Psoas muscle (tissue), 8 donors: ENCODE results near the gene DDTL. TPM values are rescaled to one million over a fixed set of nuclear protein-coding genes. Genes with fewer than 3 reads are reported as not detected.

Experiments
- ATAC-seq, 4 donors: fragments of 200-7000 bp; cut with Tn5 transposase; one replicate each; pipeline ENCODE4 v1.9.1; 2020; ENCODE audit warnings: moderate library complexity in 3 of 4, mild to moderate bottlenecking in 2 of 4
- DNase-seq, 2 donors: peaks; one replicate each; pipeline ENCODE4 v3.0.0-alpha.2; 2020
- H3K27ac ChIP-seq: fragments of 200-600 bp; one replicate; pipeline ENCODE4 v1.8.0; 2022
- H3K27me3 ChIP-seq, 3 donors: fragments of 200-600 bp in 1 of 3; one replicate each; pipeline versions ENCODE4 v1.6.1 to v1.8.0; 2013 to 2022; ENCODE audit warnings: low read length in 2 of 3, mild to moderate bottlenecking in 2 of 3, moderate library complexity in 1 of 3; ENCODE audit not compliant: insufficient read depth in 3 of 3
- H3K36me3 ChIP-seq, 2 donors: fragments of 200-600 bp in 1 of 2; one replicate each; pipeline versions ENCODE4 v1.6.1 to v1.8.0; 2013 to 2022; ENCODE audit warnings: low read depth in 1 of 2, mild to moderate bottlenecking in 1 of 2, moderate library complexity in 1 of 2; ENCODE audit not compliant: insufficient read depth in 1 of 2
- H3K4me1 ChIP-seq: fragments of 200-600 bp; one replicate; pipeline ENCODE4 v1.8.0; 2022
- H3K4me3 ChIP-seq: fragments of 200-600 bp; one replicate; pipeline ENCODE4 v1.8.0; 2022; ENCODE audit warnings: mild to moderate bottlenecking
- H3K9me3 ChIP-seq: fragments of 200-600 bp; one replicate; pipeline ENCODE4 v1.8.0; 2022
- WGBS, 3 donors: extraction: QIAGEN DNeasy Blood & Tissue Kit; methylation state at CpG; one replicate each; pipeline versions ENCODE4 v1.1.6 to v1.1.7; 2013; 5-methylcytosine and 5-hydroxymethylcytosine counted together
- intact Hi-C, 2 donors: fragments of 100-400 bp; cut with DNase I; formaldehyde crosslinking; loops; one replicate each; pipeline versions ENCODE4 v1.11.0 to v1.14.2; 2022
- polyA plus RNA-seq, 3 donors: library from polyadenylated mRNA; stranded (reverse); fragments of 200-250 nt; gene quantifications; one replicate each; pipeline ENCODE4 v1.2.3, GENCODE V29; 2013
- total RNA-seq, 4 donors: library from RNA; stranded (reverse); fragmentation: NEBNext Ultra II Directional in 2 of 4; extraction: Animal tissue kit (Norgen Biotek cat#: 25700) in 2 of 4; gene quantifications; one replicate each; pipeline versions ENCODE4 v1.2.1 to v1.2.4, GENCODE V29; 2021 to 2023
- TF ChIP-seq, protein P1 (sequence below): fragments of 200-600 bp; IDR thresholded peaks from one replicate; pipeline ENCODE4 v1.8.0; 2022; ENCODE audit warnings: antibody characterized with exemption
- donor health status: healthy with polysubstance abuse.
- donor health status: DM: no; HTN: no; CAD: no; lungs with moderate emphysema.
- donor health status: Bipolar disorder and iron deficiency.
- donor health status: healthy.
- donor health status: DM: yes; HTN: yes; CAD: no.
- donor health status: DM: no; HTN: no; CAD: no.
- donor health status: DM: no; HTN: no; CAD: no.
- donor health status: DM: yes; HTN: yes; CAD: no.

DDTL gene
- total and polyA plus RNA-seq, 7 donors, result 0.77 to 6.6 (median 0.96) TPM

DNA sequence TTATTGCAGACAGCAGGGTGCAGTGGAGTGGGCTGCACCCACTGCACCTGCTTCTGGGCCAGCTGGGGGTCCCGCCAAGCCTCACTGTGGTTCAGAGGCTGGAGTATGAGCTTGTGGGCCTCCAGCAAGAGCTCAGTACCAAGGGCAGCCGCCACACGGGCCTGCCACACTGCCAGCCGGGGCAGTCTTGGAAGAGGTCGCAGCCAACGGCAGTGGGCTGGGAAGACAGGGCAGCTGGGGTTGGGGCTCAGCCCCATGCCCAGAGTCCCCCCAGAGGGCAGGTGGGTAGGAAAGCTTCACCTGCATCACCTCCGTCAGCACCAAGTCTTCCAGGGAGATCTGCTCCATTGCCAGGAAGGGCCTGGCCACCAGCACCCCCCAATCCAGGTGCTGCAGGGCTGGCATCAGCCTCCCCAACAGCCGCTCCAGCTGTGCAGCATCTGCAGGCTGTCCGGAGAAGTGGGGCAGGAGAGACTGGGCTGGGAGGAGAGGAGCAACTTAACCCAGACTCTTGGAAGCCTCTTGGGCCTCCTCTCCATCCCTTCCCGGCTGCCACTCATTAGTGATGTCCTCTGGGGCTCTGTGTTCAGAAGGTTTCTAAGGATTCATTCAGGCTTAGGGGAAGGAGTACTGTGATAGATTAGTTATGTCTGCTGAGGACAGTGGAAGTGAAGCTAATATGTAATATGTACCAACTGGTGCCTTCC is 39.7 kb downstream of the DDTL start:
- Histone ChIP-seq H3K4me1 (peaks cover 4% of the 10 kb centered on the region), H3K27me3 (no peaks in the 10 kb centered on the region), H3K9me3 (no peaks in the 10 kb centered on the region), H3K36me3 (no peaks in the 10 kb centered on the region), H3K4me3 (no peak overlapping the region), H3K27ac (no peak overlapping the region)
- intact Hi-C loops, result loop anchor here in 1 of 2 donors (5.0 kb wide), 1 partner anchor 69 kb away; no protein-coding TSS in a partner anchor
- ATAC-seq (no peak), DNase-seq (peak in 1 of 2 donors; percentile 45)
- 67 to 92% (median 79%) methylated on average over 10 of the region's 10 CpGs for WGBS, 3 donors
- TF ChIP-seq, protein P1, sequence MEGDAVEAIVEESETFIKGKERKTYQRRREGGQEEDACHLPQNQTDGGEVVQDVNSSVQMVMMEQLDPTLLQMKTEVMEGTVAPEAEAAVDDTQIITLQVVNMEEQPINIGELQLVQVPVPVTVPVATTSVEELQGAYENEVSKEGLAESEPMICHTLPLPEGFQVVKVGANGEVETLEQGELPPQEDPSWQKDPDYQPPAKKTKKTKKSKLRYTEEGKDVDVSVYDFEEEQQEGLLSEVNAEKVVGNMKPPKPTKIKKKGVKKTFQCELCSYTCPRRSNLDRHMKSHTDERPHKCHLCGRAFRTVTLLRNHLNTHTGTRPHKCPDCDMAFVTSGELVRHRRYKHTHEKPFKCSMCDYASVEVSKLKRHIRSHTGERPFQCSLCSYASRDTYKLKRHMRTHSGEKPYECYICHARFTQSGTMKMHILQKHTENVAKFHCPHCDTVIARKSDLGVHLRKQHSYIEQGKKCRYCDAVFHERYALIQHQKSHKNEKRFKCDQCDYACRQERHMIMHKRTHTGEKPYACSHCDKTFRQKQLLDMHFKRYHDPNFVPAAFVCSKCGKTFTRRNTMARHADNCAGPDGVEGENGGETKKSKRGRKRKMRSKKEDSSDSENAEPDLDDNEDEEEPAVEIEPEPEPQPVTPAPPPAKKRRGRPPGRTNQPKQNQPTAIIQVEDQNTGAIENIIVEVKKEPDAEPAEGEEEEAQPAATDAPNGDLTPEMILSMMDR, result no peak

DNA sequence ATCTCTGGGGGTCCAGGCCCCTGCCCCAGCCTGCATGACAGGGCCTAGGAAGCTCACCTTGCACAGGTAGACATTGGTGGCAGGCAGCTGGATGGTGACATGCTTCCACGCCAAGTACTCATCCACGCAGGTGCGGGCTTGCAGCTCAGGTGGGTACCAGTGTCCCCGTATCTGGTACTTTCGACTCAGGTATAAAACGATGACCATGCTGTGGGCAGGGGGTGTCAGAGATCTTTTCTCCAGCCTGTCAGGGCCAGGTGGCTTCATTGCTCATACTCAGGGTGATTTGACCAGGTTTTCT is 40.2 kb downstream of the DDTL start:
- intact Hi-C loops, result loop anchor here in 1 of 2 donors (5.0 kb wide), 1 partner anchor 70 kb away; no protein-coding TSS in a partner anchor
- H3K36me3 ChIP-seq, result no peaks in the 10 kb centered on the region
- peaks cover 4% of the 10 kb centered on the region for H3K4me1 ChIP-seq
- no peaks in the 10 kb centered on the region for H3K9me3 ChIP-seq
- WGBS, 3 donors, result 88 to 95% (median 89%) methylated on average over 6 of the region's 6 CpGs
- no peaks in the 10 kb centered on the region for H3K27me3 ChIP-seq
- no peak overlapping the region for H3K4me3 ChIP-seq
- TF ChIP-seq, protein P1, result no peak
- no peak overlapping the region for H3K27ac ChIP-seq
- no peak for ATAC-seq
- no peak for DNase-seq

DNA sequence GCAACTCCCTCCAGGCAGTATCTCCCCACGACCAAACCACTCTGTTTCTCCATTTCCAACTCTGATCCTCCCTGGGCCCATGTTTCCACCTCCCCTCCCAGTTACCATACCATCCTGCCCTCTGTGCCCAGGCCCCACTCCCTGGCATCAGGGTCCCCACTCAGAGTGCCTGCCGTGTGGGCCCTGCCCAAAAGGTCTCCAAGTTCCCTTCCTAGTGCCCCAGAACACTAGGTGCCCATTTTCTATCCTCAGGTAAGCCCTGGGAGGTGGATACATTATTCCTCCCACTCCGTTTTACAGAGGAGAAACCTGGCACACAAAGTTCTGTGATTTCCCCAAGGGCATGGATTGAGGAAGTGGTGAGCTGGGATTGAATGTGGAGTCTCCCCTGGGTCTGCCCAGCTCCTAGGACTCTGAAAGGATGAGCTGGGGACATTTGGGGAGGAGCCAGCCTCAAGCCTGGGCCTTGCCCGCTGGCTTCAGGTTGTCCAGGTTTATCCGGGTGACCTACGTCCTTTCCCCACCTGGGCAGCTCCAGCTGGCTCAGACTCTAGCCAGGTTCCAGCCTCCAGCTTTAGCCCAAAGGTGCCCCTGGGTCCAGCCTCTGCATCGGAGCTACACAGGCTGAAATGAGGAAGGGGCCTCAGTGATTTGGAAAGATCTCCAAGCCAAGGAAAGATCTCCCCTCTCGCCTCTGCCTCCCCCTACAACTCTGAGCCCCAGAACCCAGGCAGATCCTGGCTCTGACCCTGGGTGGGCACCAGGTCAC is 40.7 kb downstream of the DDTL start:
- Histone ChIP-seq H3K4me3 (no peak overlapping the region), H3K9me3 (no peaks in the 10 kb centered on the region), H3K27ac (no peak overlapping the region), H3K4me1 (peaks cover 10% of the 10 kb centered on the region), H3K27me3 (no peaks in the 10 kb centered on the region), H3K36me3 (no peaks in the 10 kb centered on the region)
- WGBS, 3 donors, result 79 to 84% (median 80%) methylated on average over 8 of the region's 8 CpGs
- intact Hi-C loops, result loop anchor here in 1 of 2 donors (5.0 kb wide), 1 partner anchor 70 kb away; no protein-coding TSS in a partner anchor
- ATAC-seq (no peak), DNase-seq (no peak)
- TF ChIP-seq, protein P1, result no peak

DNA sequence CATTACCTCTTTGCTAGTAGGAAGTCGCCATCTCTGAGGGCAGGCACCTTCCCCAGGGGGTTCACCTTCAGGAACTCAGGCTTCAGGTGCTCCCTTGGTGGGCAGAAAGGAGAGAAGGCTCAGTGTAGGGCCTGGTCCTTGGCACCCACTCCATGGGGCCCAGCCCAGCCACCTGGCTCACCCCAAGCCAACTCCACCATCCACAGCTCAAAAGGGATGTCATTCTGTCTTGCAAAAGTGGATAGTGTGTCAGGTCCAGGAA is 41.3 kb downstream of the DDTL start:
- TF ChIP-seq, protein P1, result no peak
- no peak overlapping the region for H3K27ac ChIP-seq
- DNase-seq, result peak in 1 of 2 donors; percentile 43
- ATAC-seq, result no peak
- no peaks in the 10 kb centered on the region for H3K36me3 ChIP-seq
- H3K9me3 ChIP-seq, result no peaks in the 10 kb centered on the region
- H3K27me3 ChIP-seq, result no peaks in the 10 kb centered on the region
- intact Hi-C loops, result loop anchor here in 1 of 2 donors (5.0 kb wide), 1 partner anchor 71 kb away; no protein-coding TSS in a partner anchor
- no peak overlapping the region for H3K4me3 ChIP-seq
- WGBS, 3 donors, result 89 to 96% (median 91%) methylated on average over 1 of the region's 1 CpG
- H3K4me1 ChIP-seq, result peaks cover 14% of the 10 kb centered on the region
